Inflammatory macrophage treated with lipopolysaccharide for 1 hour (primary cell): ENCODE results near the gene MALRD1.

Experiments used
- DNase-seq, 2 donors: peaks; one replicate each; pipeline ENCODE4 v3.0.0-alpha.2; 2020 to 2022

Gene MALRD1

GRCh38 chr10:19111501-19112267 lies 63.1 kb downstream of the MALRD1 start:
- no peak for DNase-seq

- DNase-seq: no peak
Measured at GRCh38 chr10:19117438-19117837, 68.8 kb downstream of the MALRD1 start.

GRCh38 chr10:19119191-19119590 lies 70.6 kb downstream of the MALRD1 start:
- DNase-seq: no peak

GRCh38 chr10:19120381-19120908 lies 71.8 kb downstream of the MALRD1 start:
- no peak for DNase-seq

- no peak for DNase-seq
Measured at GRCh38 chr10:19133992-19134391, 85.4 kb downstream of the MALRD1 start.

- no peak for DNase-seq
Measured at GRCh38 chr10:19142967-19143366, 94.4 kb downstream of the MALRD1 start.

GRCh38 chr10:19144206-19144605 lies 95.6 kb downstream of the MALRD1 start:
- no peak for DNase-seq

- no peak for DNase-seq
Measured at GRCh38 chr10:19154375-19154774, 105.8 kb downstream of the MALRD1 start.

GRCh38 chr10:19158358-19158757 lies 109.8 kb downstream of the MALRD1 start:
- DNase-seq: no peak

- DNase-seq: no peak
Measured at GRCh38 chr10:19158870-19159269, 110.3 kb downstream of the MALRD1 start.

- DNase-seq: no peak
Measured at GRCh38 chr10:19164461-19164860, 115.9 kb downstream of the MALRD1 start.

GRCh38 chr10:19168584-19168983 lies 120.0 kb downstream of the MALRD1 start:
- no peak for DNase-seq

GRCh38 chr10:19169041-19169440 lies 120.4 kb downstream of the MALRD1 start:
- no peak for DNase-seq

GRCh38 chr10:19169684-19170083 lies 121.1 kb downstream of the MALRD1 start:
- DNase-seq: no peak

- DNase-seq: no peak
Measured at GRCh38 chr10:19178675-19179074, 130.1 kb downstream of the MALRD1 start.

GRCh38 chr10:19184891-19185290 lies 136.3 kb downstream of the MALRD1 start:
- no peak for DNase-seq

- DNase-seq: no peak
Measured at GRCh38 chr10:19194866-19195265, 146.3 kb downstream of the MALRD1 start.

GRCh38 chr10:19195698-19196097 lies 147.1 kb downstream of the MALRD1 start:
- DNase-seq: no peak

- no peak for DNase-seq
Measured at GRCh38 chr10:19200211-19200610, 151.6 kb downstream of the MALRD1 start.

- no peak for DNase-seq
Measured at GRCh38 chr10:19204246-19204917, 155.8 kb downstream of the MALRD1 start.

GRCh38 chr10:19209319-19209718 lies 160.7 kb downstream of the MALRD1 start:
- DNase-seq: no peak

GRCh38 chr10:19212590-19212989 lies 164.0 kb downstream of the MALRD1 start:
- no peak for DNase-seq

GRCh38 chr10:19221216-19221615 lies 172.6 kb downstream of the MALRD1 start:
- no peak for DNase-seq

- DNase-seq: no peak
Measured at GRCh38 chr10:19226025-19226424, 177.4 kb downstream of the MALRD1 start.
